SJSA1 (cell line): ENCODE results near the gene ZNF358. TPM values are rescaled to one million over a fixed set of nuclear protein-coding genes. Genes with fewer than 3 reads are reported as not detected.

ENCODE experiments used
- DNase-seq, 2 experiments: peaks; one replicate each; pipeline ENCODE4 v3.0.0-alpha.2; 2015 to 2020; ENCODE audit warnings: low spot score in 2 of 2, low read depth in 1 of 2
- H3K27ac ChIP-seq: fragments of 250-450 bp; sonication (Bioruptor Pico); 2 replicates; pipeline ENCODE4 v1.5.1; 2020; ENCODE audit warnings: mild to moderate bottlenecking, moderate library complexity
- H3K27me3 ChIP-seq: fragments of 250-450 bp; sonication (Bioruptor Pico); replicated peaks from 2 replicates; pipeline ENCODE4 v1.5.1; 2020; ENCODE audit warnings: mild to moderate bottlenecking, moderate library complexity
- H3K36me3 ChIP-seq: fragments of 250-450 bp; sonication (Bioruptor Pico); 2 replicates; pipeline ENCODE4 v1.5.1; 2020; ENCODE audit warnings: mild to moderate bottlenecking
- H3K4me1 ChIP-seq: fragments of 250-450 bp; sonication (Bioruptor Pico); replicated peaks from 2 replicates; pipeline ENCODE4 v1.6.1; 2021; ENCODE audit warnings: mild to moderate bottlenecking
- H3K4me3 ChIP-seq: fragments of 250-450 bp; sonication (Bioruptor Pico); 2 replicates; pipeline ENCODE4 v1.5.1; 2020; ENCODE audit warnings: mild to moderate bottlenecking
- H3K9me3 ChIP-seq: fragments of 250-450 bp; sonication (Bioruptor Pico); replicated peaks from 2 replicates; pipeline ENCODE4 v1.5.1; 2020; ENCODE audit warnings: mild to moderate bottlenecking
- total RNA-seq: library from RNA; depleted of rRNA; stranded (reverse); fragments of >200 nt; shearing (Covaris generic); gene quantifications from 2 replicates; pipeline ENCODE4 v1.2.3, GENCODE V29; 2014

Gene ZNF358
- total RNA-seq, 1 experiment from 2014 or later: 33.7 TPM

- Histone ChIP-seq H3K36me3 (no peaks in the 10 kb centered on the region; the same call in 1 of the 2 replicates), H3K4me3 (no peak overlapping the region), H3K27me3 (no peaks in the 10 kb centered on the region), H3K4me1 (peaks cover 35% of the 10 kb centered on the region), H3K27ac (no peak overlapping the region), H3K9me3 (no peaks in the 10 kb centered on the region)
- no peak for DNase-seq
Observed at GRCh38 chr19:7519361-7520130, 3.6 kb downstream of the ZNF358 start.

DNA sequence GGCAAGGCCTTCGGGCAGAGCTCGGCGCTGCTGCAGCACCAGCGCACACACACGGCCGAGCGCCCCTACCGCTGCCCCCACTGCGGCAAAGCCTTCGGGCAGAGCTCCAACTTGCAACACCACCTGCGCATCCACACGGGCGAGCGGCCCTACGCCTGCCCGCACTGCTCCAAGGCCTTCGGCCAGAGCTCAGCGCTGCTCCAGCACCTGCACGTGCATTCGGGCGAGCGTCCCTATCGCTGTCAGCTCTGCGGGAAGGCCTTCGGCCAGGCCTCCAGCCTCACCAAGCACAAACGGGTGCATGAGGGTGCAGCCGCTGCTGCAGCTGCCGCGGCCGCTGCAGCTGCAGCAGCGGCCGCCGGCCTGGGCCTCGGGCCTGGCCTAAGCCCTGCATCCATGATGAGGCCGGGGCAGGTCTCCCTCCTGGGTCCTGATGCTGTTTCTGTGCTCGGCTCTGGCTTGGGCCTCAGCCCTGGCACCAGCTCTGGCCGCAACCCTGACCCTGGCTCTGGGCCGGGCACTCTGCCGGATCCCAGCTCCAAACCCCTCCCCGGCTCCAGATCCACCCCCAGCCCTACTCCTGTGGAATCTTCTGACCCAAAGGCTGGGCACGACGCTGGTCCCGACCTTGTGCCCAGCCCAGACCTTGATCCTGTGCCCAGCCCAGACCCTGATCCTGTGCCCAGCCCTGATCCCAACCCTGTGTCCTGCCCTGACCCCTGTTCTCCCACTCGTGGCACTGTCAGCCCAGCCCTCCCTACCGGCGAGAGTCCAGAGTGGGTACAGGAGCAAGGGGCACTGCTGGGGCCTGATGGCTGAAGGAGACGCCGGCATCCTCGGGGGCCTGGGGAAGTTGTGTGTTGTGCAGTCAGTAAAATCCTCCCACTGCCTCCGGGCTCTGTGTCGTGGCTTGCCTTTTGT lies 4.5 kb downstream of the ZNF358 start:
- H3K9me3 ChIP-seq: no peaks in the 10 kb centered on the region
- no peaks in the 10 kb centered on the region for H3K27me3 ChIP-seq
- H3K4me1 ChIP-seq: peaks cover 27% of the 10 kb centered on the region
- H3K27ac ChIP-seq: no peak overlapping the region
- no peak overlapping the region for H3K4me3 ChIP-seq
- no peaks in the 10 kb centered on the region; the same call in none of the 2 replicates for H3K36me3 ChIP-seq
- no peak for DNase-seq

DNA sequence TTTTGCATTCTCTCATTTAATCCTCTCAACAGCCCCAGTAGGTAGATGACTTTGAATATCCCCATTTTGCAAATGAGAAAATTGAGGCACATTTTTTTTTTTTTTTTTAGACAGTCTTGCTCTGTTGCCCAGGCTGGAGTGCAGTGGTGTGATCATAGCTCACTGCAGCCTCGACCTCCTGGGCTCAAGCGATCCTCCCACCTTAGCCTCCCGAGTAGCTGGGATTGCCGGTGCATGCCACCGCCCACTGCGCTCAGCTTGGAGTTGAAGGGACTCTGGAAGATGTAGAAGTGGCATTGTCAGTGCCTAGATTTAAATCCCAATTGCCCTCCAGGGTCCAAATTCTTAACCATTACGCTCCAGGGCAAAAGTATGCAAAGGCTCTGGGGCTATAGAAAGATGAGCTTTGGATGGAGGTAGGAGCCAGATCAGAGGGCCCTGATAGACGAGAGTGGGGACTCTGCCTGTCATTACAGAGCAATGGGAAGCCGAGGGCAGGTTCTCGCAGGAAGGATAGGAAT lies 5.7 kb downstream of the ZNF358 start:
- DNase-seq: no peak
- Histone ChIP-seq H3K4me3 (no peak overlapping the region), H3K4me1 (peaks cover 19% of the 10 kb centered on the region), H3K36me3 (peaks cover 5% of the 10 kb centered on the region), H3K9me3 (no peaks in the 10 kb centered on the region), H3K27me3 (no peaks in the 10 kb centered on the region), H3K27ac (no peak overlapping the region)

DNA sequence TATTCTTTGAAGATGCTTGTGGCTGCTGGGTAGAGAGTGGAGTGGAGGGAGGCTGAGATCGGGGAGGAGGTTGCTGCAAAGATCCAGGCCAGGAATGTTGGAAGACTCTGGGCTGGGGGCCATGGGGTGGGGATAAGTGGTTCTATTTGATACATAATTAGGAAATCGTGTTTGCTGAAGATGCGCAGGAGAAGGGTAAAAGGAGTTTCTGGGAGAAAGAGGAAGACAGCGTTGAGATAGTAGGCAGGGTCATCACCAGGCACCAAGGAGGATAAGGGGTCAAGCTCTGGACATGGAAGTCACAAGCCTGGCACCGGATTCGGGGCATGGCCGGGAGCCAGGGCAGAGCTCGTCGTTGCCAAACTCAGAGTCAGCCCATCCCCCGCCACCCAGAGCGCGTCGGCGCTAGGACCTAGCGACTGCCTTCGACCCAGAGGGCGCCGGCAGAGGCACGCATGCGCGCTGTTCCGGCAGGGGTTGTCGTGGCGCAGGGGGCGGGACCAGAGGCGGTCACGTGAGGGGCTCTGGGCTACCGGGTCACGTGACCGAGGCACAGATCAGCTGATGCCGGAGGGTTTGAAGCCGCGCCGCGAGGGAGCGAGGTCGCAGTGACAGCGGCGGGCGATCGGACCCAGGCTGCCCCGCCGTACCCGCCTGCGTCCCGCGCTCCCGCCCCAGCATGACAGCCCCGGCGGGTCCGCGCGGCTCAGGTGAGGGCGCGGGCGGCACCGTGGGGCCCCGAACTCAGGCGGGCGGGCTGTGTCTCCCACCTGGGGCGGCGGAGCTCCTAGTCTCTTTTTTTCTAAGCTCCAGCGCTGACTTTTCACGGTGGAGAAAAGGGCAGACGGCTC lies 6.4 kb downstream of the ZNF358 start, which contains the start of gene MCOLN1:
Gene MCOLN1 (plus strand): TSS at position 553 of the 851 bp plus-strand sequence. CDS start 127 bp downstream, at position 680.
- H3K9me3 ChIP-seq: no peaks in the 10 kb centered on the region
- peak within 1 kb of the TSS; percentile 69 for H3K4me3 ChIP-seq
- peaks cover 5% of the 10 kb centered on the region for H3K36me3 ChIP-seq
- no peak within 1 kb of the TSS for H3K27ac ChIP-seq
- no peaks in the 10 kb centered on the region for H3K27me3 ChIP-seq
- H3K4me1 ChIP-seq: peaks cover 14% of the 10 kb centered on the region
- DNase-seq: peak; percentile 90 to 98

- Histone ChIP-seq H3K4me3 (peak overlapping the region; percentile 69), H3K27me3 (no peaks in the 10 kb centered on the region), H3K27ac (no peak overlapping the region), H3K4me1 (peaks cover 14% of the 10 kb centered on the region), H3K9me3 (no peaks in the 10 kb centered on the region), H3K36me3 (peaks cover 5% of the 10 kb centered on the region)
- no peak for DNase-seq
Observed at GRCh38 chr19:7522923-7523667, 7.2 kb downstream of the ZNF358 start.

DNA sequence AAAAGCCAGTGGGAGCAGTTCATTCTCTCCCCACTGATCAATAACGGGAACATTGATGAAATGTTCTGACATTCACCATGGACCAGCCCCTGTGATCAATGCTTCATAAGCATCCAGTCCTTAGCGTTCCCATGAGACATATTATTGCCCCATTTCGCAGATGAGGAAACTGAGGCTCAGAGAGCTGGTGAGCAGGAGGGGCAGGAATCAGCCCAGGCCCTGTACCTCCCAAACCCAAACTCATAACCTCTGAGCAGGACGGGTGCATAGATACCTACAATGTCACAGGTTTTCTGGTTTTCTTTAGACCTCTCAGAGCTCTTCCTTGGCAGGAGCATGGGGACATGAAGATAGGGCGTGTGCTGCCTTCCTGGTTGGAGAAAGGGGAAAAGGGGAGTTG lies 8.6 kb downstream of the ZNF358 start:
- Histone ChIP-seq H3K4me3 (no peak overlapping the region), H3K27me3 (no peaks in the 10 kb centered on the region), H3K27ac (no peak overlapping the region), H3K36me3 (peaks cover 5% of the 10 kb centered on the region), H3K4me1 (peaks cover 14% of the 10 kb centered on the region), H3K9me3 (no peaks in the 10 kb centered on the region)
- no peak for DNase-seq

DNA sequence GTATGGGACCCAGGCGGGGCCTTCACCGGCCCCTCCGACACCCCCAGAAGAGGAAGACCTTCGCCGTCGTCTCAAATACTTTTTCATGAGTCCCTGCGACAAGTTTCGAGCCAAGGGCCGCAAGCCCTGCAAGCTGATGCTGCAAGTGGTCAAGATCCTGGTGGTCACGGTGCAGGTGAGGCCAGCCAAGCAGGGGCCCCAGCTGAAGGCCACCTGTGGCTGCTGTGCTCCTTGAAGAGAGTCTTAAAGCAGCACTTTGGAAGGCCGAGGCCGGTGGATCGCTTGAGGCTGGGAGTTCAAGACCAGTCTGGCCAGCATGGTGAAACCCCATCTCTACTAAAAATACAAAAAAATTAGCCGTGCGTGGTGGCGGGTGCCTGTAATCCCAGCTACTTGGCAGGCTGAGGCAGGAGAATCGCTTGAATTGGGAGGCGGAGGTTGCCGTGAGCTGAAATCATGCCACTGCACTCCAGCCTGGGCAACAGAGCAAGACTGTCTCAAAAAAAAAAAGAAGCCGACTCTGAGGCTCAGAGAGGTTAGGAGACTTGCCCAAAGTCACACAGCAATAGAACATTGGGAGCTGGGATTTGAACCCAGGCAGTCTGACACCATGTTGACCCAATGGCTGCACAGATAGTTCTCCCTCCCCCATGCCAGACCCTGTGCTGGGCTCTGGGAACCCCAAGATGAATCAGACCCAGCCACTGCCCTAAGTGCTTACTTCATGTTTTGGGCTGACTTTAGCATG lies 9.3 kb downstream of the ZNF358 start:
- Histone ChIP-seq H3K9me3 (no peaks in the 10 kb centered on the region), H3K4me1 (peaks cover 14% of the 10 kb centered on the region), H3K4me3 (no peak overlapping the region), H3K36me3 (peaks cover 9% of the 10 kb centered on the region), H3K27ac (no peak overlapping the region), H3K27me3 (no peaks in the 10 kb centered on the region)
- DNase-seq: no peak

DNA sequence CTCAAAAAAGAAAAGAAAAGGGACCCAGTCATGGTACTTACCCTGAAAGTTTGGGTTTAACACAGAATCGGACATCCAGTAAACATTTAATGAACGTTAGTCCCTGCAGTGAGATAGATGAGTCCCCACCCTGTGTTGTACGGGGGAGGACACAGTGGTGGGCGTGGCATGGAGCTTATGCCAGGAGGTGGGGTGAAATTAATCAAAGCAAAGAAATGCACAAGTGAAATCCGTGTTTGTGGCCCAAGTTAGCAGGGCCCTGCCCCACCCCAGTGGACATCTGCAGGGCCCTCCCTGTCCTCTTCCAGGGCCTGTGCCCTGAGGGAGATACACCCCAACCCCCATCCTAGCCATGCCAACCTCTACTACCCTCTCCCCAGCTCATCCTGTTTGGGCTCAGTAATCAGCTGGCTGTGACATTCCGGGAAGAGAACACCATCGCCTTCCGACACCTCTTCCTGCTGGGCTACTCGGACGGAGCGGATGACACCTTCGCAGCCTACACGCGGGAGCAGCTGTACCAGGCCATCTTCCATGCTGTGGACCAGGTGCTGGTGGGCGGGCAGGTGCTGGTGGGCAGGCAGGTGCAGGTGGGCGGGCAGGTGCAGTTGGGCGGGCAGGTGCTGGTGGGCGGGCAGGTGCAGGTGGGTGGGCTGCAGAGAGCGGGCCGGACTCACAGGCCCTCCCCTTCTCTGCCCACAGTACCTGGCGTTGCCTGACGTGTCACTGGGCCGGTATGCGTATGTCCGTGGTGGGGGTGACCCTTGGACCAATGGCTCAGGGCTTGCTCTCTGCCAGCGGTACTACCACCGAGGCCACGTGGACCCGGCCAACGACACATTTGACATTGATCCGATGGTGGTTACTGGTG lies 10.4 kb downstream of the ZNF358 start:
- Histone ChIP-seq H3K4me3 (no peak overlapping the region), H3K4me1 (peaks cover 14% of the 10 kb centered on the region), H3K9me3 (no peaks in the 10 kb centered on the region), H3K27me3 (no peaks in the 10 kb centered on the region), H3K36me3 (peaks cover 9% of the 10 kb centered on the region), H3K27ac (no peak overlapping the region)
- no peak for DNase-seq

- H3K27me3 ChIP-seq: no peaks in the 10 kb centered on the region
- H3K9me3 ChIP-seq: no peaks in the 10 kb centered on the region
- H3K4me3 ChIP-seq: no peak overlapping the region
- no peak overlapping the region for H3K27ac ChIP-seq
- peaks cover 8% of the 10 kb centered on the region for H3K4me1 ChIP-seq
- no peak for DNase-seq
- H3K36me3 ChIP-seq: peaks cover 9% of the 10 kb centered on the region
Observed at GRCh38 chr19:7527516-7528191, 11.8 kb downstream of the ZNF358 start.

- Histone ChIP-seq H3K36me3 (peaks cover 14% of the 10 kb centered on the region), H3K9me3 (no peaks in the 10 kb centered on the region), H3K4me1 (peaks cover 4% of the 10 kb centered on the region), H3K27ac (no peak overlapping the region), H3K4me3 (no peak overlapping the region), H3K27me3 (no peaks in the 10 kb centered on the region)
- DNase-seq: no peak
Observed at GRCh38 chr19:7528192-7528519, 12.3 kb downstream of the ZNF358 start.

- H3K27me3 ChIP-seq: no peaks in the 10 kb centered on the region
- peaks cover 5% of the 10 kb centered on the region for H3K4me1 ChIP-seq
- H3K27ac ChIP-seq: no peak overlapping the region
- no peaks in the 10 kb centered on the region for H3K9me3 ChIP-seq
- peaks cover 19% of the 10 kb centered on the region for H3K36me3 ChIP-seq
- no peak for DNase-seq
- H3K4me3 ChIP-seq: no peak overlapping the region
Observed at GRCh38 chr19:7528522-7529245, 12.8 kb downstream of the ZNF358 start.
